NCI-H1694 treated with DMSO at 0.1 percent for 48 hours (cell line): ENCODE measurements around the gene KIF5A.

Experiments
- DNase-seq: peaks from one replicate; lab custom pipeline; 2025; lab: John Stamatoyannopoulos, UW

Gene KIF5A

DNA sequence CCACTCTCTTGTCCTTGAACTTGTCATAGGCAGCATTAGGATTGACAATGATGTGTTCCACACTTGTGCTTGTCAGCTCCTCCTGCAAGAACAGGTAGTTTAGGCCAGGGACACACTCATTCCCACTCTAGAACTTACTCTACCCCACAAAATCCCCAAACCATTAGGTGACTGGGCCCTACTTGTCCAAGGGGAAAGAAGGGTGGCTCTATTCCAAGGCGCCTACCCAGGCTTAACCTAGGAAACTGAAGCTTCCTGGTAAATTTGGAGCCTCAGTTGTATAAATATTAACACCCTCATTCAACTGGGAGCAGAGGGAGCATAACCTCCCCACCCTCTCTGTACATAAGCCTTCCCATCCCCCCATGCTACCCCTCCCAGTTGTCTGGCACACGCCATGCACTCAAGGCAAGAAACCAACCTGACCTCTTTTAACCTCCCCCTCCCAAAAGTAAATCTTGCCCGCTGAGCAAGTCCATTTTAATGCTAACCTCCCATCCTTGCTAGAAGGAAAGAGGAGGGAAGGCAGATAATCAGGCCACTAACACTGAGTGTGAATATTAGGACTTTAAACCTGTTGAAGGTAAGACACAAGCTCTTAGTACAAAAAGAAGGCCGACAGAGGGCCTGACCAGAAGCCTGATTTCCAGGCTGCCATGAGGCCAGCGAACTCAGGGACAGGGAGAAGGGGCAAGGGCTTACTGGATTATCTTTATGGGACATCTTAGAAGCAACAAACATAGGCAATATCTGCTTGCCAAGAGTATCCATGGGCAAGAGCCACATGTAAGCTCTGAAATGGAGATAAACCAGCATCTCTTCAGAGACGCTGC is 13.9 kb upstream of the KIF5A start:
- DNase-seq = no peak

DNA sequence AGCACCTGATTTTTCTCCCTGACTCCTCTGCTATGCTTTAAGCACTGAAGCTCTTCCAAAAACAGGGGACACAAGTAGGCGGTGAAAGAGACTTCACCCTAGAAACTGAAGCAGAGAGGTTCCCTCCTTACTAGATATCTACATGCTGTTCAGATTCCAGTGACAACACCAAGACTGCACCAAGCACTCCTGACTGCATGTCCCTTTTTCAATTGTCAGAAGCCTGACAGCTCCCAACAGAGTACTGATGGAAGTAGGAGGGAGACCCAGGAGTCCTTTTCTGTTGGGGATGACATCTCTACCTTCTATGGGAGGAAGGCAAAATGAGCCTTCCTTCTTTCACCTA is 13.3 kb upstream of the KIF5A start:
- DNase-seq = no peak

GRCh38 chr12:57539134-57539768 is 10.6 kb upstream of the KIF5A start:
- DNase-seq = no peak

DNA sequence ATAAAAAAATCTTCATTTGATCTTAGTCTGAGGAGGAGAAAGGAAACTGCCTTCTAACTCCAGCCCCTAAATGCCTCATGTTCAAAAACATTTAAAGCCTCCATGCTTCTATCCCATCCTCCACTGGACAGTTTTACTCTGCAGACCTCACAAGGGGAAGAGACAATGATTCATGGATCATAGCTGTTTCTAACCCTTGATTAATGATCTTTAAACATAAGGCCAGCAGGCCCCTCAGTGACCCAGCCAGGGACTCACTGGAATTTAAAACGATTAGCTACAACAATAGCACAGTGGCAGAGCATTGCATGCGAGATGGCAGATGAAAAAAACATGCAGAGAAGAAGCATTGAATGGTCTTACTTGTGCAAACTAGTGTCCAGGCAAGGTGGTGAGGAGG is 8.8 kb upstream of the KIF5A start:
- DNase-seq = no peak

GRCh38 chr12:57541717-57542116 is 8.1 kb upstream of the KIF5A start:
- no peak for DNase-seq

GRCh38 chr12:57543581-57543980 is 6.3 kb upstream of the KIF5A start:
- no peak for DNase-seq

DNA sequence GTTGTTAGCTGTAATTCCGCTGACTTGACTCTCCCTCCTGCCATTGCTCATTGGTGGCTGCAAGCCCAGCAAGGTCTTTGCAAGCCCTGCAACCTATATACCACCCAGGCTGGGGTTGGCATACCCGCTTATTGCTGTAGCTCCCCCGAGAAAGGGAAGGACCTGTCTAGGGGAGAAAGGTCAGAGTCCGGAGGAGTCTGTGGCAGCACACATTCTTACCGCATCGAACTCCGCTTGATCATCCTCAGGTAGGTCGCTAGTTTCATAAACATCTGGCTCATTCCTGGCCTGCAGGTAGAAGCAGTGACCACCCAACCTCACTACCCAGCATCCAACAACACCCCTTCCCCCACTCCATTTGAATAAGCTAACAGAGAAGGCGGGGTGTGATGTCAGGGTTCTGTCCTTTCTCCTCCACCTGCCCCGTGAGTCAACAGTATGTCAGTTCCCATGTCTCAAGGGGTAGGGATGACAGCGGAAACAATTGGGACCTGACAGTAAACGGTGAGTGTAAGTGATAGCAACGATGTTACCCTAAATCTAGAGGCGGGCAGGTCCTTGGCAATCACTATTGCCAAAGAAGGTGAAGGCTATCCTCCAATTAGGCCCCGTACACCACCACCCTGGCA is 3.9 kb upstream of the KIF5A start:
- no peak for DNase-seq

DNA sequence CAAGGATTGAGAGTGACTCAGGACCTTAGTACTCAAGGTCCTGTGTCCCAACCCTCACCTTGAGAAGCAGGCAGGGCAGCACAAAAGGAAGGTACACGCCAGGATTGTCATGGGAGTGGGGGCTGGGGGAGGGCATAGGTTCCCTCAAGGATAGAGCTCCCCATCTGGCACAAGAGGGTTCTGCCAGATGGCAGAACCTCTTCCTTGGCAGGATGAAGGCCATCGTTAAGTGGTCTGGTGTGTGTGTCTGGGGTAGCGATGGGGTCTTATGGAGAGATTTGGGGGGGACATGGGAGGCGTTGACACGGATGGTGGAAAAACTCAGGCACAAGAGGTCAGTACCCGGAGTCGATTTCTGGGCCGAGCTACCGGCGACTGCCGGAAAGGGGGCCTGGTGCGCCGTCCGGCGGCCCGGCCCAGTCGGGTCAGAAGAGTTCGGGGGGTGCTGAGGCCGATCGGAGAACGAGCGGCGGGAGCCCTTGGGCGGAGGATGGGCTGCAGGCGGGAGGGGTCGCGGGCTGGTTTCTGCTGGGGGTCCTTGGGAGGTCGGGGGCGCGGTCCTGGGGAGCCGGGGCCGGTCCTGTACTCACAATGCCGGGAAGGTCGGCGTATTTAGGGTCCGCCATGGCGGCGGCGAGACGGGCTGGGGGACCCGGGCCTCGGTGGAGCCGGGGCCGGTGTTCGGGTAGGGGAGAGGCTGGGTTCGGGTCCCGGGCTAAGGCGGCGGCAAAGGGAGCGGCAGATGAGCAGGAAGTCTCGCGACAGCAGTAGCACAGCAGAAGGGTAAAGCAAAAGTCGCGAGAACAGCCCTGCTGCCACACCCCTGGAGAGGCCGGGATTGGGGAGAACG is 3.2 kb upstream of the KIF5A start, which contains the start of gene DCTN2:
DCTN2 (minus strand) TSS at position 755 of the 850 bp plus-strand sequence; CDS start at position 626, 129 bp downstream.
- DNase-seq = peak; percentile 95

DNA sequence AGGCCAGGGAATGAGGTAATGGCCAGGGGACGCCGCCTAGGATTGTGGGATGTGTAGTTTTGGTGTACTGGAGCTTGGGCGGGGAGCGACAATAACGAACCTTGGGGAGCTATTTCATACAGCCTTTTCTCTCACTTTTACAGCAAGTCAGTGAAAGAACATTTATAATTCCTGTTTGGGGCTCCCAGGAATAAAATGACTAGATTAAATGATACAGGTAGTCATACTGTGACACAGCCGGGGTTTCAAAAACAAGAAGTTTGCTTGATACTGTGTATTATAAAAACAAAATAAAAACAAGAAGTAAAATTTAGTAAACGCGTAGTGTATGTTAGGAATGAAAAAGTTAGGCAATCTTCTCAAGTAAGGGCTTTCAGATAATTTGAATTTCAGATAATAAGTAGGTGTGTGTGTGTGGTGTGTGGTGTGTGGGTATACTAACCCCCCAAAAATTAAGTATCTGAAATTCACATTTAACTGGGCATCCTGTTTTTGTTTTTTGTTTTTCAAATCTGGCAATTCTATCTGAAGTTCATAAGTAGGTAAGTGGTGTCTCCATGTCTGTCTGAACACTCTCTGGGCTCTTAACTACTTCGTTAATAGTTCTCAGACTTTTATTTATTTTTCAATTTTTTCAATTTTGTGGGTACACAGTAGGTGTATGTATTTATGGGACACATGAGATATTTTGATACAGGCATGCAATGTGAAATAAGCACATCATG is 2.4 kb upstream of the KIF5A start:
- no peak for DNase-seq

DNA sequence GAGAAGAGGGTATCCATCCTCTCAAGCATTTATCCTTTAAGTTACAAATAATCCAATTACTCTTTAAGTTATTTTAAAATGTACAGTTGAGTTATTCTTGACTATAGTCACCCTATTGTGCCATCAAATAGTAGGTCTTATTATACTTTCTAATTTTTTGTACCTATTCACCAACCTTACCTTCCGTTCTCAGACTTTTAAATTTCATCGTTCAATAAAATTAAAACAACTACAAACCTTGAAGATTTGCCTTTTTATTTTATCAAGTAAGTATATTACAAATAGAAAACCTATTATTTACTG is 1.9 kb upstream of the KIF5A start:
- DNase-seq = no peak

DNA sequence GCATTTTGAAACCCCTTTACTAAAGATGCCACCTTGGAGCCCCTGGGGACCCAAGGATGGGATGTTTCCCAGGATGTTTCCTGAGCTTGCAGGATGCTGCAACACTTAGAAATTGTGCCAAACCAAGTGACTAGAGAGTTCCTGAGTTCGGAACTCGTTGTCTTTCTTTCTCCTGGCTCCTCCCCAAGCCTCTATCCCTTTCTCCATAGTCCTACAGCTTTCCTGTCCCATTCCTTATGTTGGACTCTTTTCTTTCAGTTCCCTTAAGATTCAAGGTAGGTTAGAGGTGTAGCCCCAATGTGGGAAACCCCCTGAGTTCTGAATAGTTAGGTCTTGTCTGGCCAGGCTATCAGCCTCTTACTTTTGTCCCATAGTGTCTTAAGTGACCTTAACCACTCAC is 1.4 kb upstream of the KIF5A start:
- no peak for DNase-seq

DNA sequence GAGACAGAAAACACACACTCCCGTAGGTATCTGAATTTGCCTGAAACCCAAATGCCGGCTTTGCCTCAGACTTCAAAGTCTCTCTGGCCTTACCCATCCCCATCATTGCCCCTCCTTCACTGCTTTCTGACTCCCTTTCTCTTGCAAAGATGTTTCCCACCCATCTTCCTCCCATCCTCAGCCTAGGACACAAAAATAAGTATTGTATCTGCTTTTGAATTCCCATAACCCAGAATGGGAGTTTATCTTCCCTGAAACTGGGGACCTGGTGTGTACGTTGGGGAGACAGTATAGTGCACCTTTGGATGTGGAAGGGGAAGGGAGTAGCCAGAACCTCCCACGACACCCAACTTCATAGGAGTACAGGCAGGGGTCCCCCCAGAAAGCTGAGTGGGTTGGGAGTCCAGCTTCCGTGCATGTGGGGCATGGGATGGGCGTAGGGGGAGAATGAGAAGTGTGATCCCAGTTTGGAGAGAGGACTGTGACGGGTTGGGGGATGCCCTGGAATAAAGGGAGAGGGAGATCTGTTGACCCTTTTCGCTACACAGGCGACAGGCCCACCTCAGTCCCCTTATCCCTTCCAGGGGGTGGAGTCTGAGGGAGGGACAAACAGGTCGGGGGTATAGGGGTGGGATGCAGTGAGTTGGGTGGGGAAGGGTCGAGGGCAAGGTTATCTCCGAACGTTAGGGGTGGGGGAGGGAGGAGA is 488 bp upstream of the KIF5A start:
- DNase-seq = no peak

GRCh38 chr12:57550641-57551549 is 1.1 kb downstream of the KIF5A start:
- DNase-seq = no peak

GRCh38 chr12:57551637-57552305 is 1.9 kb downstream of the KIF5A start:
- DNase-seq = no peak

DNA sequence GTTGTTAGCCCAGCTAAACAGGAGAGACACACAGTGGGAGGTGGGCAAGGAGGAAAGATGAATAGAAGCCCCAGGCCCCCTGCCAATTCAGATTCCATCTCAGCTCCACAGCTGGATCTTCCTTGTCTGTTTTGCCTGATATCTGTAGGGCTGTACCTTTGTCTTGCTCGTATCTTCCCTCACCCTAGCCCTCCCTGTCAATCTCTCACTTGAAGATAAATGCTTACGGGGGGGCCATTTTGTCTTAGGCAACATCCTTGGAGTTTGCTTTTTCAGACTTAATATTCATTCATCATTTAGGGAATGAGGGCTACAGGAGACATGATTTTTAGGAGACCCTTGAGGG is 2.4 kb downstream of the KIF5A start:
- DNase-seq = no peak

- DNase-seq = no peak
Observed at GRCh38 chr12:57552835-57553313, 3.0 kb downstream of the KIF5A start.

- no peak for DNase-seq
Observed at GRCh38 chr12:57553343-57554202, 3.7 kb downstream of the KIF5A start.

DNA sequence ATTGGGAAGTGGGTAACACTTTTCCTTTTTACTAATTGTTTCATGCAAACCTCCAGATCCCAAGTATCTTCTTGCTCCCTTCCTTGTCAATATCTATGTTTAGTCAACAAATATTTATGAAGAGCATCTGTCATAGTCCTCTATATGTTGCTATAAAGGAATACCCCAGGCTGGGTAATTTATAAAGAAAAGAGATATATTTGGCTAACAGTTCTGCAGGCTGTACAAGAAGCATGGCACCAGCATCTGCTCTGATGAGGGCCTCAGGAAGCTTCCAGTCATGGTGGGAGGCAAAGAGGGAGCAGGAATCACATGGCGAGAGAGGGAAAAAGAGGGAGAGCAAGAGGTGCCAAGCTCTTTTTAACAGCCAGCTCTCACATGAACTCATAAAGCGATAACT is 4.6 kb downstream of the KIF5A start:
- no peak for DNase-seq

DNA sequence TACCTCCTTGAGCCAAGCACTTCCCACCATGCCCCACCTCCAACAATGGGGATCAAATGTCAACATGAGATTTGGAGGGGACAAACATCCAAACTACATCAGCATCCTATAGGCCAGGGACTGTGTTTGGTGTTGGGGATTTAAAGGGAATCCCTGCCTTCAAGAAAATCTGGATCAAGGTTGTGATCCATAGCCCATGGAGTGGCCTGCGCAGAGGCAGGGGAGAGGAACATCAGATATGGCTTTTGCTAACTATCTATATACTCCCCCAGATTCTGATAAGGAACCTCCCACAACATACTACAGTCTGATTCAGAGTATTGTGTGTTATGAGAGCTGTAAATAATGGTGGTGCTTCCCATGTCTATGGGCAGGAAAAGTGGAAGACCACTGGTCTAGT is 5.1 kb downstream of the KIF5A start:
- DNase-seq = no peak
